Type B pancreatic cell (in vitro differentiated cells): ENCODE results near the gene PRKCE. TPM values are rescaled to one million over a fixed set of nuclear protein-coding genes. Genes with fewer than 3 reads are reported as not detected.

Source experiments
- DNase-seq: peaks from one replicate; pipeline ENCODE4 v3.0.0; 2021; ENCODE audit warnings: mixed read lengths; ENCODE audit not compliant: unreplicated experiment; ENCODE audit errors: extremely low spot score
- H3K27ac Mint-ChIP-seq: 2 replicates; pipeline ENCODE4 v1.8.0; 2021; ENCODE audit warnings: mild to moderate bottlenecking, mixed read lengths
- H3K27me3 Mint-ChIP-seq: 2 replicates; pipeline ENCODE4 v1.8.0; 2021; ENCODE audit warnings: mixed read lengths
- H3K36me3 Mint-ChIP-seq: 2 replicates; pipeline ENCODE4 v1.8.0; 2021; ENCODE audit warnings: mixed read lengths
- H3K4me1 Mint-ChIP-seq: one replicate; pipeline ENCODE4 v1.8.0; 2021; ENCODE audit warnings: mixed read lengths; ENCODE audit not compliant: unreplicated experiment
- H3K4me3 Mint-ChIP-seq: 2 replicates; pipeline ENCODE4 v1.8.0; 2021; ENCODE audit warnings: mild to moderate bottlenecking, mixed read lengths
- H3K9me3 Mint-ChIP-seq: 2 replicates; pipeline ENCODE4 v1.8.0; 2021; ENCODE audit warnings: mixed read lengths
- CTCF ChIP-seq: fragments of 200-600 bp; sonication (generic); conservative IDR thresholded peaks from 2 replicates; pipeline ENCODE4 v1.5.0; 2021; ENCODE audit warnings: antibody characterized with exemption, mild to moderate bottlenecking
- total RNA-seq: library from RNA; stranded (reverse); gene quantifications from 2 replicates; pipeline ENCODE4 v1.2.1, GENCODE V29; 2021; ENCODE audit warnings: low replicate concordance

The PRKCE gene
- total RNA-seq, 1 donor from 2014 or later = 21.2 TPM

GRCh38 chr2:45909677-45910191 is 258.3 kb downstream of the PRKCE start:
- no peaks in the 10 kb centered on the region for H3K36me3 Mint-ChIP-seq
- H3K4me1 Mint-ChIP-seq = peaks cover 21% of the 10 kb centered on the region
- H3K27me3 Mint-ChIP-seq = no peaks in the 10 kb centered on the region
- H3K4me3 Mint-ChIP-seq = no peak overlapping the region
- no peak overlapping the region for H3K27ac Mint-ChIP-seq
- DNase-seq = no peak
- no peak for TF ChIP-seq CTCF
- H3K9me3 Mint-ChIP-seq = no peaks in the 10 kb centered on the region

- DNase-seq = no peak
- peak overlapping the region; percentile 50 for H3K27ac Mint-ChIP-seq
- H3K27me3 Mint-ChIP-seq = no peaks in the 10 kb centered on the region
- no peak for TF ChIP-seq CTCF
- no peaks in the 10 kb centered on the region for H3K9me3 Mint-ChIP-seq
- no peaks in the 10 kb centered on the region for H3K36me3 Mint-ChIP-seq
- peaks cover 21% of the 10 kb centered on the region for H3K4me1 Mint-ChIP-seq
- no peak overlapping the region for H3K4me3 Mint-ChIP-seq
Measured at GRCh38 chr2:45910473-45911060, 259.1 kb downstream of the PRKCE start.

- peak overlapping the region; percentile 56 for H3K27ac Mint-ChIP-seq
- H3K36me3 Mint-ChIP-seq = no peaks in the 10 kb centered on the region
- H3K4me1 Mint-ChIP-seq = peaks cover 21% of the 10 kb centered on the region
- no peak for TF ChIP-seq CTCF
- H3K9me3 Mint-ChIP-seq = no peaks in the 10 kb centered on the region
- DNase-seq = no peak
- no peaks in the 10 kb centered on the region for H3K27me3 Mint-ChIP-seq
- H3K4me3 Mint-ChIP-seq = no peak overlapping the region
Measured at GRCh38 chr2:45911538-45911937, 260.1 kb downstream of the PRKCE start.

- Mint-ChIP-seq H3K4me1 (peaks cover 21% of the 10 kb centered on the region), H3K27ac (peak overlapping the region; percentile 56), H3K9me3 (peaks cover 4% of the 10 kb centered on the region), H3K27me3 (no peaks in the 10 kb centered on the region), H3K36me3 (no peaks in the 10 kb centered on the region), H3K4me3 (no peak overlapping the region)
- no peak for TF ChIP-seq CTCF
- no peak for DNase-seq
Measured at GRCh38 chr2:45912109-45912508, 260.6 kb downstream of the PRKCE start.

GRCh38 chr2:45913539-45913938 is 262.1 kb downstream of the PRKCE start:
- H3K27ac Mint-ChIP-seq = no peak overlapping the region
- no peak for DNase-seq
- no peak for TF ChIP-seq CTCF
- H3K4me3 Mint-ChIP-seq = no peak overlapping the region
- no peaks in the 10 kb centered on the region for H3K36me3 Mint-ChIP-seq
- no peaks in the 10 kb centered on the region for H3K27me3 Mint-ChIP-seq
- peaks cover 18% of the 10 kb centered on the region for H3K4me1 Mint-ChIP-seq
- peaks cover 4% of the 10 kb centered on the region for H3K9me3 Mint-ChIP-seq
